Gastrocnemius medialis (tissue), 4 donors: ENCODE data around the gene RAB4B. TPM values are rescaled to one million over a fixed set of nuclear protein-coding genes. Genes with fewer than 3 reads are reported as not detected.

Experiments
- ATAC-seq, 2 donors: fragments of 150-250 bp; one replicate each; pipeline ENCODE4 v1.9.1; 2016
- DNase-seq, 2 donors: peaks; one replicate each; pipeline ENCODE4 v3.0.0-alpha.2; 2019
- H3K27ac ChIP-seq, 4 donors: fragments of 200-600 bp; sonication (generic); 1 replicate in 1 of 4; 2 replicates in 3 of 4; pipeline ENCODE4 v1.5.1; 2016 to 2018; ENCODE audit warnings: mild to moderate bottlenecking in 2 of 4, moderate library complexity in 1 of 4
- H3K27me3 ChIP-seq, 3 donors: fragments of 200-600 bp; sonication (generic) in 2 of 3; 1 replicate in 1 of 3; 2 replicates in 2 of 3; pipeline versions ENCODE4 v1.5.1 to v1.6.0; 2016 to 2019; ENCODE audit warnings: mild to moderate bottlenecking in 1 of 3, moderate library complexity in 1 of 3
- H3K36me3 ChIP-seq, 2 donors: fragments of 200-600 bp; sonication (generic) in 1 of 2; one replicate each; pipeline ENCODE4 v1.5.1; 2017 to 2018
- H3K4me1 ChIP-seq, 2 donors: fragments of 200-600 bp; sonication (generic) in 1 of 2; one replicate each; pipeline ENCODE4 v1.5.1; 2016 to 2017; ENCODE audit warnings: mild to moderate bottlenecking in 2 of 2
- H3K4me3 ChIP-seq, 4 donors: fragments of 200-600 bp; sonication (generic) in 3 of 4; 1 replicate in 1 of 4; 2 replicates in 3 of 4; pipeline ENCODE4 v1.5.1; 2016 to 2019; ENCODE audit warnings: mild to moderate bottlenecking in 2 of 4
- H3K9me3 ChIP-seq, 3 donors: fragments of 200-600 bp; sonication (generic) in 2 of 3; 1 replicate in 1 of 3; 2 replicates in 2 of 3; pipeline ENCODE4 v1.5.1; 2016 to 2019
- POLR2A ChIP-seq, 2 donors: fragments of 450-650 bp; IDR thresholded peaks; one replicate each; pipeline ENCODE4 v1.6.1; 2017; ENCODE audit warnings: antibody characterized with exemption in 2 of 2, mild to moderate bottlenecking in 2 of 2, moderate library complexity in 2 of 2
- in situ Hi-C, 4 donors: fragments of 200-750 bp; cut with MboI; loops; one replicate each; pipeline versions ENCODE4 v1.15.0 to v1.8.0; 2017; ENCODE audit warnings: low sequenced_read_pairs in 4 of 4
- intact Hi-C: fragments of 100-400 bp; cut with DNase I; formaldehyde crosslinking; loops from one replicate; pipeline ENCODE4 v1.15.1; 2023; ENCODE audit warnings: low total_unique reads
- total RNA-seq, 4 donors: library from RNA; depleted of rRNA; stranded (reverse); fragments of >200 nt; gene quantifications; one replicate each; pipeline versions ENCODE4 v1.1.0 to v1.2.3, GENCODE V29; 2016
- TF ChIP-seq, protein P1 (sequence below), 5 experiments: fragments of 450-650 bp in 3 of 5; fragments of 200-600 bp in 2 of 5; sonication (generic) in 2 of 5; IDR thresholded peaks in 4 of 5; conservative IDR thresholded peaks in 1 of 5; 1 replicate in 4 of 5; 2 replicates in 1 of 5; pipeline ENCODE4 v1.5.1; 2016 to 2019; ENCODE audit warnings: antibody characterized with exemption in 5 of 5, mild to moderate bottlenecking in 3 of 5, moderate library complexity in 3 of 5

The RAB4B gene
- total RNA-seq, 4 donors from 2014 or later = 14.9 to 27.2 (median 19.7) TPM

DNA sequence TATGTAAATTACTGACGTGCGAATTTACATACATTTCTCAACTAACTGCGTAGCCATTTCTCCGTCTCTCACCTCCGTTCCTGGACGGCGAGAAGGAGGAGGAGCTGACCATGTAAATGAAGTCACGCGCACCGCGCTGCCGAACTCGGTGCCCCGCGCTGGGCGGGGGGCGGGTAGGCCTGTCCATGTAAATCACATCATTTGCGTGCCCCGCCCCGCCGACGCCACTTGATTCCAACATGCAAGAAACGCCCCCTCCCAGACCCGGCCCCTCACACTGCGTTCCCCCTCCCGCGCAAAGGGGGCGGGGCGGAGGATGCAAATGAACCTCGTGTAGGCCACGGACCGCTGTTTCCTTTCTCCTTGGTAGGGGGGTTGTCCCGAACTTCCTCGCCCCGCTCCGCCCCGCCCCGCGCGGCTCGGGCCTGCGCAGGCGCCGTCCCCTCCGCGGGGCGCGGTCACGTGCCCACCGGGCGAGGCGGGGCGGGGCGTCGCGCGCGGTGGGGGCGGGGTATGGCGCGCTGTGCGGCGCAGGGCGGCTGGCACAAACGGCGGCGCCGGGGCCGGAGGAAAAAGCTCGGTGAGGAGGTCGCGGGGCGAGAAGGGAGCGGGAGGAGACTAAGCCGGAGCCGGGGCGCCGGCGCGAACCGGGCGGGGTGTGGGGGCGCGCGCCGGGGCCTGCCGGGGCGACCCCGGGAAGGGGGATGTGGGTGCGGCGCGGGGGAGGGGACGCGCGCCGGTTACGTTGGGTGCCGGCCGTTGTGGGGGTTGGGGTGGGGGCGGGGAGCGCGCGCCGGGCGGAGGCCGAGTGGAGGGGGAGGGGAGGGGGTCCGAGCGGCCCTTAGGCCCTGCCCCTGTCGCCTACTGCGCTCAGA, 20.9 kb downstream of the RAB4B start, which contains the start of gene EGLN2:
EGLN2 (plus strand) TSS at position 509 of the 875 bp plus-strand sequence. CDS start 1,382 bp downstream, outside the sequence.
- TF ChIP-seq, protein P1, sequence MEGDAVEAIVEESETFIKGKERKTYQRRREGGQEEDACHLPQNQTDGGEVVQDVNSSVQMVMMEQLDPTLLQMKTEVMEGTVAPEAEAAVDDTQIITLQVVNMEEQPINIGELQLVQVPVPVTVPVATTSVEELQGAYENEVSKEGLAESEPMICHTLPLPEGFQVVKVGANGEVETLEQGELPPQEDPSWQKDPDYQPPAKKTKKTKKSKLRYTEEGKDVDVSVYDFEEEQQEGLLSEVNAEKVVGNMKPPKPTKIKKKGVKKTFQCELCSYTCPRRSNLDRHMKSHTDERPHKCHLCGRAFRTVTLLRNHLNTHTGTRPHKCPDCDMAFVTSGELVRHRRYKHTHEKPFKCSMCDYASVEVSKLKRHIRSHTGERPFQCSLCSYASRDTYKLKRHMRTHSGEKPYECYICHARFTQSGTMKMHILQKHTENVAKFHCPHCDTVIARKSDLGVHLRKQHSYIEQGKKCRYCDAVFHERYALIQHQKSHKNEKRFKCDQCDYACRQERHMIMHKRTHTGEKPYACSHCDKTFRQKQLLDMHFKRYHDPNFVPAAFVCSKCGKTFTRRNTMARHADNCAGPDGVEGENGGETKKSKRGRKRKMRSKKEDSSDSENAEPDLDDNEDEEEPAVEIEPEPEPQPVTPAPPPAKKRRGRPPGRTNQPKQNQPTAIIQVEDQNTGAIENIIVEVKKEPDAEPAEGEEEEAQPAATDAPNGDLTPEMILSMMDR (IDR thresholded peaks at IDR 0.05 in 4 of 5, conservative IDR thresholded peaks at IDR 0.05 in 1 of 5) = no peak
- peak; percentile 80 to 86 for TF ChIP-seq POLR2A (IDR thresholded peaks at IDR 0.05)
- H3K4me3 ChIP-seq = peak within 1 kb of the TSS; percentile 86 to 96 (median 92)
- H3K9me3 ChIP-seq = no peaks in the 10 kb centered on the region
- in situ Hi-C loops = no loop called here
- H3K27ac ChIP-seq = peak within 1 kb of the TSS; percentile 94 to 96 (median 96)
- no peaks in the 10 kb centered on the region for H3K27me3 ChIP-seq
- peaks cover 0 to 12% of the 10 kb centered on the region in 2 donors for H3K36me3 ChIP-seq
- ATAC-seq = peak; percentile 83 to 91
- DNase-seq = peak; percentile 100
- H3K4me1 ChIP-seq = peaks cover 41 to 47% of the 10 kb centered on the region in 2 donors
- intact Hi-C loops = loop anchor here (1.0 to 5.0 kb wide), 4 partner anchors 21 to 332 kb away; partner anchors contain the start of genes ACTMAP, BLVRB, COQ8B and RAB4B

DNA sequence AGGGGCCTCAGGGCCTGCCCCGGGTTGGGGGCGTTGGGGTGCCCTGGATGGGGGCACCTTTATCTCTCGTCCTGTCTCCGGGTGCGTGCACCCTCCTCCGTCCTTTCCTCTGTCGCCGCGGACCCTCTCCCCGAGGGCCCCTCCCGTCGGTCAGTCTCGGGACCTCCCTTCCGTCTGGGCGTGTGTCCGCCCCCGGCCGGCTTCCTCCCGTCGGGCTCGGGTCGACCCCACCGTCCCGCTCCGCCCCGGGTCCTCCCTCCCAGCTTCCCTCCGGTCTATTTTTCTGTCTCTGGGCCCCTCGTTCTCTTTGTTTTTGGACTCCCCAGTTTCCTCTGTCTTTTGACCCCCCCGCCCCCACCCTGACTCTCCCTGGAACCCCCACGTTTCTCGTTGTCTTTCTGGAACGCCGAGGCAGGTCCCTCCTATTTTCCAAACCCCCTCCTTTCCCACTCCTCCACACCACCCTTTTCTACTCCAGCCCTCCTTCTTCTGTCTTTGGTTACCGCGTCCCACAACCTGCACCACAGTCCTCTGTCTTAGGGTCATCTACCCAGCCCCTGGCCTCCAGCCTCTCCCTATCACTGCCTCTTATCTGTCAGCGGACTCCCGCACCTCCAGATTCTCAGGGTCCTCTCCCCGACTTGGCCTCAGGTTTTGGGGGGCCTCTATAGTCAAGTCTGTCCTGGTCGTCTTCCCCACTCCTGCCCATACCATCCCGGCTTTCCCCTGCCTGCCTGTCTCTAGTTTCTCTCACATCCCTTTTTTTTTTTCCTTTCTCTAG, 21.7 kb downstream of the RAB4B start:
- DNase-seq = peak in 1 of 2 donors; percentile 42
- peaks cover 49 to 56% of the 10 kb centered on the region in 2 donors for H3K4me1 ChIP-seq
- intact Hi-C loops (loop anchor here (1.0 to 5.0 kb wide), 2 partner anchors 83 to 332 kb away; partner anchors contain the start of genes BLVRB, COQ8B and SPTBN4), in situ Hi-C loops (no loop called here)
- no peak for ATAC-seq
- peak overlapping the region; percentile 86 to 96 (median 92) for H3K4me3 ChIP-seq
- TF ChIP-seq POLR2A (IDR thresholded peaks at IDR 0.05) = no peak
- TF ChIP-seq, protein P1 (IDR thresholded peaks at IDR 0.05 in 4 of 5, conservative IDR thresholded peaks at IDR 0.05 in 1 of 5) = no peak
- peaks cover 0 to 12% of the 10 kb centered on the region in 2 donors for H3K36me3 ChIP-seq
- peak overlapping the region; percentile 94 to 96 (median 96) for H3K27ac ChIP-seq
- no peaks in the 10 kb centered on the region for H3K27me3 ChIP-seq
- H3K9me3 ChIP-seq = no peaks in the 10 kb centered on the region

DNA sequence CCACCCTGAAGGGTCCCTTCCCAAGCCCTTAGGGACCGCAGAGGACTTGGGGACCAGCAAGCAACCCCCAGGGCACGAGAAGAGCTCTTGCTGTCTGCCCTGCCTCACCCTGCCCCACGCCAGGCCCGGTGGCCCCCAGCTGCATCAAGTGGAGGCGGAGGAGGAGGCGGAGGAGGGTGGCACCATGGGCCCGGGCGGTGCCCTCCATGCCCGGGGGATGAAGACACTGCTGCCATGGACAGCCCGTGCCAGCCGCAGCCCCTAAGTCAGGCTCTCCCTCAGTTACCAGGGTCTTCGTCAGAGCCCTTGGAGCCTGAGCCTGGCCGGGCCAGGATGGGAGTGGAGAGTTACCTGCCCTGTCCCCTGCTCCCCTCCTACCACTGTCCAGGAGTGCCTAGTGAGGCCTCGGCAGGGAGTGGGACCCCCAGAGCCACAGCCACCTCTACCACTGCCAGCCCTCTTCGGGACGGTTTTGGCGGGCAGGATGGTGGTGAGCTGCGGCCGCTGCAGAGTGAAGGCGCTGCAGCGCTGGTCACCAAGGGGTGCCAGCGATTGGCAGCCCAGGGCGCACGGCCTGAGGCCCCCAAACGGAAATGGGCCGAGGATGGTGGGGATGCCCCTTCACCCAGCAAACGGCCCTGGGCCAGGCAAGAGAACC, 22.4 kb downstream of the RAB4B start:
- Histone ChIP-seq H3K27me3 (no peaks in the 10 kb centered on the region), H3K4me1 (peaks cover 56 to 63% of the 10 kb centered on the region in 2 donors), H3K4me3 (peak overlapping the region; percentile 86 to 96 (median 92)), H3K27ac (peak overlapping the region; percentile 94 to 96 (median 96)), H3K36me3 (peaks cover 0 to 12% of the 10 kb centered on the region in 2 donors), H3K9me3 (no peaks in the 10 kb centered on the region)
- intact Hi-C loops (no loop called here), in situ Hi-C loops (no loop called here)
- DNase-seq (no peak), ATAC-seq (no peak)
- TF ChIP-seq POLR2A (IDR thresholded peaks at IDR 0.05) = no peak
- TF ChIP-seq, protein P1 (IDR thresholded peaks at IDR 0.05 in 4 of 5, conservative IDR thresholded peaks at IDR 0.05 in 1 of 5) = no peak

DNA sequence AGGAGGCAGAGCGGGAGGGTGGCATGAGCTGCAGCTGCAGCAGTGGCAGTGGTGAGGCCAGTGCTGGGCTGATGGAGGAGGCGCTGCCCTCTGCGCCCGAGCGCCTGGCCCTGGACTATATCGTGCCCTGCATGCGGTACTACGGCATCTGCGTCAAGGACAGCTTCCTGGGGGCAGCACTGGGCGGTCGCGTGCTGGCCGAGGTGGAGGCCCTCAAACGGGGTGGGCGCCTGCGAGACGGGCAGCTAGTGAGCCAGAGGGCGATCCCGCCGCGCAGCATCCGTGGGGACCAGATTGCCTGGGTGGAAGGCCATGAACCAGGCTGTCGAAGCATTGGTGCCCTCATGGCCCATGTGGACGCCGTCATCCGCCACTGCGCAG, 22.9 kb downstream of the RAB4B start:
- Histone ChIP-seq H3K36me3 (peaks cover 0 to 12% of the 10 kb centered on the region in 2 donors), H3K27me3 (no peaks in the 10 kb centered on the region), H3K27ac (peak overlapping the region; percentile 94 to 96 (median 96)), H3K9me3 (no peaks in the 10 kb centered on the region), H3K4me1 (peaks cover 62 to 68% of the 10 kb centered on the region in 2 donors), H3K4me3 (peak overlapping the region; percentile 8 to 96 (median 90))
- ATAC-seq (no peak), DNase-seq (no peak)
- intact Hi-C loops = no loop called here
- in situ Hi-C loops = no loop called here
- TF ChIP-seq, protein P1 (IDR thresholded peaks at IDR 0.05 in 4 of 5, conservative IDR thresholded peaks at IDR 0.05 in 1 of 5) = no peak
- TF ChIP-seq POLR2A (IDR thresholded peaks at IDR 0.05) = no peak
